Kidney tubule cell (primary cell): Measurements from ENCODE around the gene CFAP61.
"Not testable (repeated sequence)": the region's sequence is repeated elsewhere in the genome, so short reads cannot be mapped to it uniquely, and the experiment has no call there.

Source experiments
- DNase-seq: peaks from one replicate; pipeline ENCODE4 v3.0.0-alpha.2; 2018; ENCODE audit warnings: low spot score

Gene CFAP61, protein sequence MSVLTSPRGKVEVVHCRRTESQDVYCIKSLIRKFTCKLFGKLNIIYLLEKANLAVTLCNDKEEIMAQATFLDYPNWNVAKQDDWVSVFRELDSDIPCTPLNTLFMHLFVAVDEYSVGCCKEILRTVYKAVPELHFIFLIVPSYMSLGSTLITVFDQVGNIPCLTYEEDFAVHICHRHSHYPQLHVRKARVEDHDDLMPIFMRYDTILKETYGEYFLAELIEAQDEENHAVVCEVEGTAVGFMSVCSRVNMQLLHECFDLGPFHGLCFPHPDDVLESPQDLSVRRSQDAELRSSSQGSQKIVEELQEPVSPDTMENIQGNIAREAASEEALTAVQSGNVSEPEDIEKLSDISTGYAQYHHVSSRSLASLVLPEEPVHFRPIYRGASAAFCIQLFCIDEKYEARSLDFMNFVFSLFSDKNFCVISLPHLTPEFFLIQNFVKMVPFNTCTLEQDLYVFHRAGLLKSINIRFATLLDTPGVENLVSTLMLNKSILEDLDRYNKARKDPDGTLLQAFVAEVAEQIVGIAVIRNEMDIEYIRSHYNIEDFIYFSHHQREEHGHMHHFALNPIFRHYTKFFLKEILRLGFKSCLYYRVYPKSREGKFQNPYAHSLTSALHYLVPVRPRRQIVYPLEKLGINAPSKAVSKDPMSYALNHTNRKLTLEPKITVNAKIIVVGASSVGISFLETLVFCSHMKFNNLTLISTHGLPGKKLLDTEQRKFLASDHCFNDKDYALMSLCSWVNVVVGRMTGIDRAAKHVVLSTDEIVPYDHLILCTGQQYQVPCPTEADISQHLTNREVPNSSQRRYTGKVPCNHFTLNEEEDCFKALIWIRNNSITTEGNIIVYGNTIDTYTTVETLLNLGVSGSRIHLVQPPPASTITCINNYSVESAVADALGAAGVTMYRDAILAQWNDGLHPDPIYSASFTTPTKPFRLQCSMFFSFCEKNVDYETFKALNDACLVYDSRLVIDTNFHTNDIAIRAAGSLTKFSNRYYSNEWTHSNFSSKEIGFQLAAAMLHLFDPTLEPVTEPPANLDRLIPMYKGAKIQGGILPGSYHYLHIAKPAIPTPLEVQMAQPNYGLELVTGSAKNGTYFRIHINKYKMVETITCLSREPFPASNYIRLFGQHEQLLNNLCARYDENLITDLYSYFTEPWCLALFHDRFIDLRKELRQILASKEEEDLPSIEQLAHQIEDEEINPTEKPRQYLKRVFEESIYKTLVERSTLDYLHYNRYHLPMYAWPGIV

DNA sequence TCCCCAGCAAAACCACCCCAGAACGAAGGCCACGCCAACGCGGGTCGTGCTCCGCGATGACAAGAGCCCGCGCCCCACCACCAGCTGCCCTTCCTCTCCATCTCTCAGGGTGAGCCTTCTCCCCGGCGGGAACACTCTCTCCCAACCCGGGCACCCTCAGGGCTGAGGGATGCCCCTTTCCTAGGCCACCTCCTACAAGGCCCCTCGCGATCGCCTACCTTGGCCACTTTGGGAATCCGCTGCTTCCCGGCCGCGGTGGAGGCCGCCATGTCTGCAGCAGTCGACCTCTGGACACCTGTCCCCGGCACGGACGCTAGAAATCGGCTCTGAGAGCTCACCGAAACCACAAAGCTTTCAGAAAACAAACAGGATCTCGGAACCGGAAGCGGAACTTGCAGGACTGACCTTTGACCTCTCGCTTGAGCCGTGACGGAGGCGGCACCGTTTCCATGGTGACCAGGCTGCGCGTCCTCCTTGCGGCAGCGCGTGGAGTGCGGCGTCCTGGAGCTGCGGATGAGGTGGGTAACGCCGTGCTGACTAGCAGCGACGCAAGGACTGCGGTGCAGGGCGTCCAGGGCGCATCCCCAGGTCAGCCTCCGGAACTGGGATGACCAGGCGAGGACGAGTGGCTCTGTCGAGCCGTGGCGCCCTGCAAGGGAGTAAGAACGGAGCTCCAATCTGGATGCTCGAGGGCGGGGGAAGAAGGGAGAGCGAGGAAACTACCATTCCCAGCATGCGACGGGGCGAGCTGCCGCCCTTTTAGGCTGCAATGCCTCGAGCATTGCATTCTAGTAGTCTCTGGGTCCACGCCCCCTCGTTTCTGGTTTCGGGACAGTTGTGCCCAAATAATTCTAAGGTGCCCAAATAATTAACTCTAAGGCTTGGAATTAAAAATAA, at the start of gene CFAP61, which contains the start of gene CRNKL1:
Gene CFAP61 (plus strand): TSS at position 459 of the 897 bp plus-strand sequence. CDS start 4,122 bp downstream, outside the sequence.
Gene CRNKL1 (minus strand): TSS at position 393 of the 897 bp plus-strand sequence. CDS start 124 bp downstream, at position 269.
- peak; percentile 98 for DNase-seq

DNA sequence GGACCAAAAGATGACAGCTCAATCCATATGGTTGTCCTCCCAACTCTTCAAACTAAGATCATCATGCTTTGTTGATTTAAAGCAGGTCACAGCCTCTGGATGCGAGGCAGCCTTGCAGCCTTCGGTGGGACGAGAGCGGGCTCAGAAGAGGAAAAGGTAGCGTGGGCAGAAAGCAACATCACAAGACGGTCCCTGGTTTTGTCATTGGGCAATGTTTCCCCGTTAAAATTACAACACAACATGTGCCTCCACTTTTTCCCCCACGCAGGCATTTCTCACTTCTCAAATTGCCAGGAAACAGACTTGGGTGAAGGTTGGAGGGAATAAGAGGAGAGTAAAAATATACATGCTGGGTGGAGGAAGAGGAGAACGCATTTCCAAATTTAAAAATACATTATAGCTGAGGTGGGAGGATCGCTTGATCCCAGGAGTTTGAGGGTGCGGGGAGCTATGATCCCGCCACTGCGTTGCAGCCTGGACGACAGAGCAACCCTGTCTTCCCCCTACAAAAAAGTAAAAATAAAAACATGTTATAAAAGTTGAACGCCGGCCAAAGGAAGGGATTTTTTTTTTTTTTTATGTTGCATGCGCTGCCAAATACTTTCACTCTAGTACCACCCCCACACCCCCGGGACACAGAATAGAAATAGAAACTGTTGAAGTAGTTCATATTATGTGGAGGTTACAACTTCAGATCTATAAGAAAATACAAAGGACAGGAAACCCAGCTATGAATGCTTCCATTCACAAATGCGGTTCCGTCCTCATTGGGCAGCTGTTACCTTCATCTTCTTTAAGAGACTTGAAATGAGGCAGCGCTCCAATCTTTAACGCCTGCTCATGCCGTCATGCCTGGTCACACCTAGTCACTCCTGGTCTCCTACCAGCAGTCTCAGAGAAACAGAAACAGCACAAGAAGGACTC, 49.0 kb upstream of the CFAP61 start:
- DNase-seq, result peak; percentile 58

DNA sequence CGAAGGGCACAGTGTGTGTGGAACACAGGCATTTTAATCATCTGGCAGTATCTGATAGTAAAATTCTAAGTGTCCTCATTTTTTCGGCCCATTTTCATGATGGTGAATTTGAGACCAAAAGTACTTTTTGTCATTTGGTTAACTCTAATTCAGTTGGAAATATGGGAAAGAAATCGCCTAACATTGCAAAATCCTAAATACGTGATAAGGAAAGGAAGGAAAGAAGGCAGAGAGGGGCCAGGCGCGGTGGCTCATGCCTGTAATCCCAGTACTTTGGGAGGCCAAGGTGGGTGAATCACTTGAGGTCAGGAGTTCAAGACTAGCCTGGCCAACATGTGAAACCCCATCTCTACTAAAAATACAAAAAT, 48.4 kb upstream of the CFAP61 start:
- not testable (repeated sequence) for DNase-seq

DNA sequence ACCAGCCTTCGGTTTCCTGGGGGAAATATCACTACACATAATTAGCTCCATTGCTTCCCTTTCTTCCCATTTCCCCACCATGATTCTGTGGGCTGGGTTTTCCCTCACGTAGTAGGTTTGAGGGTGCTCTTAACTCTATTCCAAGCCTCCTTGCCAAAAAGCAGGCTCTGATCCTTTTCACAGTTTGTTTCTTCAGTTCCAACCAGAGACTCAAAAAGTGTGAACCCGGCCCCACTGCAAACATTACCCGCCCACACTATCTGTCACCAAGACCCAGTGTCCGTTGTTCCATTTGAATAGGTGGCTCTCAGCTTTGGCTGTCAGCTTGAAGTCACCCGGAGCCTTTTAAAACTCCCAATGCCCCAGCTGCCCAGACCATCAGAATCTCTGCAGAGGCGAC, 47.0 kb upstream of the CFAP61 start:
- no peak for DNase-seq

DNA sequence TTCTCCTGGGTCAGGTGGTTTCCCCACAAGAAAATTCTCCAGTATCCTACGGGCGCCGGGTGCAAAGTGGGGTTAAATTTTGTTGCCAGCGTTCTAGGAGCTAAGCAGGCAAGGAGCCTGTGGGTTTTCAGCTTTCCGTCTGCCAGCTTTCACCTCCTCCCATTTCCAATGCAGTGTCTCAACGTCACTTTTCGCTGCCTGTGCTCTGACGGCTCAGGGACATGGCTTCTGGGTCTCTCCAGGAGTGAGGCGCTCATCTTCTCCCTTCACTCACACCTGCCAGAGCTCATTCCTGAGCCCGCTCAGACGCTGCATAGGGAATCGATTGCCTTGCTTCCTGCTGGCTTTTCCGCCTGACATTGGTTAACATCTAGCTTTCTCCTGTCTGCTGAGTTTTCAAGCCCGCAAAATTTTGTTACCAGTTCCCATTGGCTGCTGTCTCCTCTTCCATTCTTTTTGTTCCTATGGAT, 42.5 kb upstream of the CFAP61 start:
- DNase-seq, result no peak

DNA sequence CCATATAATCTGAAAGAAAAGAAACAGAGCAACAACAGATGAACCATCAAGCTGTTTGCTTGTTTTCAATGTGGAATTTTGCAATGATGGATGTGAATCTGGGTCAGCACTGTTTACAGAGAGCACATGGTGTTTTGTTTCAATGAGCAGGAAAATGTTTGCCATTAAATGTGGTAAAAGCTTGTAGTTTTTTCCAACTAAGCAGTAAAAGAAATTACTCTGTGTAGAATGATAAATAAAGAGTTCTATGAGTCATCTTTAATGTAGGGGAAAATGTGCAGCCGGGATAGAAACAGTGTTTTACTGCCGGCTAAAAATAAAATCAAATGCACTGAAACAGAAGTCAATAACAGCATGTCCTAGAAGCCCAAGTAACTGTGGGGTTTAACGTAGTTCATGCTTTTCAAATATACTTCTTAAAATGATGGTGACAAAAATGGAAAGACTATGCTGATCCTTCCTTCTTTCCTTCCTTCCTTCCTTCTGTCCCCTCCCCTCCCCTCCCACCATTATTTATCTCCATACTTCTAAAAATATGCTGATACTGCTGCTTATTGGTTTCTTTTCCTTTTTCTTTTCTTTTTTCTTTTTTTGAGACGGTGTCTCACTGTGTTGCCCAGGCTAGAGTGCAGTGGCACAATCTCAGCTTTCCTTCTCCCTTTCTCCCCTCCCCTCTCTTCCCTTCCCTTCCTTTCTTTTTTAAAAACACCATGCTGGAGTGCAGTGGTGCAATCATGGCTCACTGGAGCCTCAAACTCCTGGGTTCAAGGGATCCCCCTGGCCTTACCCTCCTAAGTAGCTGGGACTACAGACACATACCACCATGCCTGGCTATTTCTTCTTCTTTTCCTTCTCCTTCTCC, 41.5 kb upstream of the CFAP61 start:
- DNase-seq, result no peak

DNA sequence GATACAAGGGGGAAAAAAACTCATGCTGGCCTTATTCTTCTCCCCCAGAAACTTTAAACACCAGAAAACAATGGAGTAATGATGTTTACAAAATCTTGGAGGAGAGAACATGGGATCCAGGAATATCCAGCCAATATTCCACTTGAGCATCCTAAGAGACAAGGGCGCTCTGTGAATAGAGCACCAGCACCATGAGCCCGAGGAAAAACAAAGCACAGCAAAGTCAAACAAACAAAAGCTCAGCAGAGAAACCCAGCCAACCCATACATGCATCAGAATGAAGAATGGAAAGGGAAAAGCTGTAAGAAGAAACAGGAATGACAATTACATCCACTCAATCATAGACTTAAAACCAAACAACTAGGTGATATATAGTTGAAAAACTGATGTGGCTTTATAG, 39.8 kb upstream of the CFAP61 start:
- no peak for DNase-seq

DNA sequence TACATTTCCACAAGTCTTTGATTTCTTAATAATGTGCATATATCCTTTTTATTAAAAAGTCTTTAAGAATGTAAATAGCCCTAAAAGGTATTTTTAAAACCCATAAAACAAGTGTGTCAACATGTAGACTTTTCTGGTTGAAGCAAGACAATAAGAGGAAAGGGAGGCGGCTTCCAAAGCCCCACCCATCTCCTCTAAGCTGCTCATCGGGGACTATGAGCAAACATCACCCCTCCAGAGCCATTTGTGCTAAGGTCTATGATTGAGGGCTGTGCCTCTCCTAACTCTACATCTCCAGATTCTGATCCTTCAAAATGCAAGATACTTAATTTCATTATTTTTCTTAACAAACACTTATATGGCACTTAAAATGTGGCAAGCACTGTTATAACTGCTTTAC, 37.7 kb upstream of the CFAP61 start:
- DNase-seq, result no peak

DNA sequence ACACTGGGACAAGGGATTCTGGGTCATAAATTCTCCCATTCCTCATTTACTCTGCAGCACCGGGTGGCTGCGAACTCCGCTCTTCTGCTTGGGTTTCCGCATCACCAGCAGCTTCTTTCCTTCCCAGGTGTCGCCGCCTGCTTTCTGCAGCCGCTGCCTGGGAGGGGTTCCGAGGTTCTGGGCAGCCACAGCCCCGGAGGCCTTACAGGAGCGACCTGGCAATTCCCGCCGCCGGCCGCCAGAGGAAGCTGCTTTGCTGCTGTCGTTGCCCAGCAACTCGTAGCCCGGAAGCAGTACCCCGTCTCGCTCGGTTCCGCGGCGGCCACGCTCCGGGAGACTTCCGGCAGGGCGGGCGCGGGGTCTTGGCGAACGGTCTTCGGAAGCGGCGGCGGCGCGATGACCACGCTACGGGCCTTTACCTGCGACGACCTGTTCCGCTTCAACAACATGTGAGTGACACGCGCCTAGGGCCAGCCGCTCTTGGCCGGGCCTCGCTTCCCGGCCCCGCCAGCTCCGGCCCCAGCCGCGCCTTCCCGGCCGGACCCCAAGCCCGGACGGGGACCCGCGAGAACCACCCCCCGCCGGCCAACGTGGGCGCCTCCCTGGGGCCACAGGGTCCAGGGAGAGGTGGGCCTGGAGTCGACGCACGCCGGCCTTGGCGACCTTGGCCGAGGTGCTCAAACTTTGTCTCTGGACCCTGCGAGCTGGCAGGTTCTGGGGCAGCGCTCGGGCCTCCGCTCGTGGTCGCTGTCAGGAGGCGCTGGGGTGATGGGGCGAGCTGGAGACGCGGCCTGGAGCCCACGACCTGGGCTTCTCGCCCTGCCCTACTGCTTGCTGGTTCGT, 35.1 kb upstream of the CFAP61 start, which contains the start of gene NAA20:
Gene NAA20 (plus strand): TSS at position 362 of the 843 bp plus-strand sequence. CDS start 35 bp downstream, at position 397.
- peak; percentile 96 for DNase-seq

DNA sequence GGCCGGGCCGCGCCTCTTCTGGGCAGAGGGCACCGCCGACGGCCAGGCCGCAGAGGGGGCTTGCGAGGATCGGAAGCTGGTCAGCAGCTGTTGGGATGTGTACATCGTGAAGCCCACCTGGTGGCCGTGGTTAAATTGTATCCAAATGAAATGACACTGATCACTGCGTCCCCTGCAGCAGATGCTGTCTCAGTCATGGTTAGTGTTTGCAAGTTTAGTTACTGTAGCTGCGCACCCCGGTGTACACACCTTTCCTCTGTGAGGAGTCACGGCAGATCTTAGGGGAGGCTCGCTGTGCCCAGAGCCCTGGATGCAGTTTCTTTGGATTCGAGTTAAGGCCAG, 34.5 kb upstream of the CFAP61 start:
- DNase-seq, result peak; percentile 28

DNA sequence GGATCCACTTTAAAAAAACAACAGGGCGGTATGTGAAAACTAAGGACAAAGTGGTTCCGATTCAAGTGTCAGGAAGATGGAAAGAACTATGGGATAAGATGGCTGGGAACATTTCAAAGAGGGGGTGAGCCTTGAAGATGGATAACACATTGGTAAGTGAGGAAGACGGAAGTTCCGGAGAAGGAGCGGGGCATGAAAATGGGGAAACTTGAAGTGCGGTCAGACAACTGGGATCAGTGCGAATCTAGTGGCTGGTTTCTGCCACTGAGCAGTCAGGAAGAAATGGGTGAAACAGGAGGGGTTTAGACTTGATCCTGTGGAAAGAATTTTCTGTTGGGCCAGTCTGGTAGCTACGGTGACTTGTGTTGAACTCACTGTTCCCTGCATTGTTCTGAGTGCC, 34.0 kb upstream of the CFAP61 start:
- no peak for DNase-seq

DNA sequence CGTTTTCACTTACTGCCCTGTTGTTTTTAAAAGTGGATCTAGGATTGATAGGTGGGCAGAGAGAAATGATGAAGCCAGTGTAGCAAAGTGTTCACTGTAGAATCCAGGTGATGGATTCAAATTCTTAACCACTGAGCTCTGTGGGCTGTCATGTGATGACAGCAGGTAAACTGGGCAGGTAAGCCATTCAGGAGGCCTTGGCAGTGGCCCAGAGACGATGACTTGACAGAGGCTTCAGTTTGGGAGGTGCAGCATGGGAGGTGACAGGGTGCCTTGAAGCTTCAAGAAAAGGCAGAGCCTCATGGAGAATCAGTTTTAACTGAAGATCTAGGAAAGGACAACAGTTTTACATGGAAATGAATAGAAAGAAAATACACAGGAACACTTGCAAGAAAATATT, 33.2 kb upstream of the CFAP61 start:
- DNase-seq, result peak; percentile 61

DNA sequence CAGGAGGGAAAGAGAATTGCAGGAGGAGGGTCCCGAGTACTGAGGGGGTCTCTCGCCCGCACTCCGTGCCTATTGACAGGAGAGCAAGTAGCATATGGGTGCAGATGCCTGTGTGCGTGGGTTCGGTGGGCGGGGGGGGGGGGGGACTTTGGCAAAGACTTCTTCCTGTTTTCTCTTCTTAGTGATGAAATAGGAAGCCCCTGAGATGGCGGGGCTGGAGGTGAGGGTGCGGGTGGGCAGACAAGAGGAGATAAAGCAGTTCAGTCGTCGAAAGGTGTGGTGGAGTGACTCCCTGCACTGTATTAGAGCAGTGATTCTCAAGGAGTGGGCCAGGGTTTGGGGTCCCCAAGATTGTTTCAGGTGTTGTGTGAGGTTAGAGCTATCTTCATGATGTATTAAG, 31.4 kb upstream of the CFAP61 start:
- no peak for DNase-seq

DNA sequence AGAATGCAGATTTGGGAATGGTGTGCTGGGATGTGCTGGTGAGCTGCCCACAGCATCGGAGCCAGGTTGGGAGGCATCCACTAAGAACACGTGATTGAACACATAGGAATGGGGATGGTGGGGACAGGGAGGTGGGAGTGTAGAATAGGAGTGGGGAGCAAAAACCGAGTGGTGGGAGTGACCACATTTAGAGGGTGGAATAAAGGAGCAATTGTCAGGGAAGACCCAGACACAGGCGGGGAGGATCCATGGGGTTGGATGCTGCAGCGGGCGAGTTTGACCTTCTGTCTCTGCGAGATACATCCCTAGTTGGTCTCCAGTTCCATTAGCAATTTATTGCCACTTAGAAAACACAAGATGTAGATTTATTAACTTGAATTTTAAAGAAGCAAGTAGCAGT, 30.5 kb upstream of the CFAP61 start:
- DNase-seq, result no peak

DNA sequence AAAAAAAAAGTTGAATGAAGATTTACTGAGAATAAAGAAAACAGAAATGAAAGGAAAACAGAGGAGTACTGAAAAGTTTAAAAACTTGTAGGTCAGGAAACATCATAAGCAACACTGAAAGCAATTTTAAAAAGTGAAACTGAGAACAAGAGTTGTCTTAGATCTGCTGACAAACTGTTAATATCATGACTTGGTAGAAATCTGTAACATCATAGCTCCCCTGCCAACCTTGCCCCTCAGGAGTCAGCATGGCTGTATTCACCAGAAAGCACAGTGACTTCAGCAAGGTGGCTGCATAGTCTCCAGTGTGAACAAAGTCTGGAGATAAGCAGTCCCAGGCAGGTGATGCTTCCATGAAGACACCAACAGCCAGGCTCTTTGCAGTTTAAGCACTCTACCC, 29.8 kb upstream of the CFAP61 start:
- DNase-seq, result no peak

DNA sequence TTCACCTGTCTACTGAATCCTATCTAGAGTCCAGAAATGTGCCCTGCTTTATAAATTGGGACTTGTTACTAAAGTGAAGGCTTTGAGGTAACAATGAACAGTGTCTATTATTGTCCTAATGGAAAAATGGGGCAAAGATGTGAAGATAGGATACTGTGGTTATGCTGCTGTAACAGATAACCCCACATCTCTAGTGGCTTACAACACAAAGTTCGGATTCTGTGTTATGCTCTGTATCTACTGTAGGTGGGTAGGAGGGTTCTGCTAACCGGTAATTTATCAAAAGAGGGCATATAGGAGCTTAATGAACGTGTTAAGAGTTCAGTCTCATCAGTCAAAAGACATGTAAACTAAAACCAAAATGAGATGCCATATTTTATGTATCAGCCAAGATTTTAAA, 28.9 kb upstream of the CFAP61 start:
- DNase-seq, result no peak

DNA sequence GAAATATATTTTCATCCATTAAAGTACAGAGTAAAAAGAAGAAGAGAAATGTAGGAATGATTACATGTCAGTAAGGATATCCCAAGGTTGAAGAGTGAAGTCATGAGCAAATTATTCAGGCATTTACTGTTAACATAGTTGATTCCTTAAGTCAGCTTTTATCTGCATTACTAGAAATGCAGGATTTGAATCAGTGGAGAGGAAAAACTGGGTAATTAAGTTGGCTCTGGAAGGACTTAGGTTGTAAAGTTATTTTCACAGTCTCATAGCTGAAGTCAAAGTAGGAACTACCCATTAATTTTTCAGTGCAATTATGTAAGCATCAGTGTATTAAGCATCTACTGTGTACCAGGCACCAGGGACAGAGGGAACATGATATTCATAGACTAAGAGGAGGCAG, 27.4 kb upstream of the CFAP61 start:
- DNase-seq, result peak; percentile 69

DNA sequence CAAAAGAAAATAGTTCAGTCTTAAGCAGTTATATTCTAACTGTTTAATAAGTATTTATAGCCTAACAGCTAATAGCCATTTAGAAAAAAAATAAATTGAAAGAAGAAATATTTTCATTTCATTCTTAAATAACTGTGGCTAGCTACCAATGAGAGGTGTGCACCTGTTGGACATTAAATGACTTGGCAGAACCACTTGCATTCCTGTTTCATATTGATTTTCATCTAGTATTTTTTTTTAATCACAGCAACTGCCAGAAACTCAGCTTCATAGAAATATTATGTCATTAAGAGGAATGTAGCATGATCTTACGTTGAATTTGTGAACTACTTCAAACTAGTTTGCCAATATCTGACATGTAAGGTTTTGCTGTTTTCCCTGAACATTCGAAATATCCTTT, 25.0 kb upstream of the CFAP61 start:
- DNase-seq, result no peak
